ENCODE data around the gene MMD2.
"Not testable (repeated sequence)": the region's sequence is repeated elsewhere in the genome, so short reads cannot be mapped to it uniquely, and the experiment has no call there.

DNA sequence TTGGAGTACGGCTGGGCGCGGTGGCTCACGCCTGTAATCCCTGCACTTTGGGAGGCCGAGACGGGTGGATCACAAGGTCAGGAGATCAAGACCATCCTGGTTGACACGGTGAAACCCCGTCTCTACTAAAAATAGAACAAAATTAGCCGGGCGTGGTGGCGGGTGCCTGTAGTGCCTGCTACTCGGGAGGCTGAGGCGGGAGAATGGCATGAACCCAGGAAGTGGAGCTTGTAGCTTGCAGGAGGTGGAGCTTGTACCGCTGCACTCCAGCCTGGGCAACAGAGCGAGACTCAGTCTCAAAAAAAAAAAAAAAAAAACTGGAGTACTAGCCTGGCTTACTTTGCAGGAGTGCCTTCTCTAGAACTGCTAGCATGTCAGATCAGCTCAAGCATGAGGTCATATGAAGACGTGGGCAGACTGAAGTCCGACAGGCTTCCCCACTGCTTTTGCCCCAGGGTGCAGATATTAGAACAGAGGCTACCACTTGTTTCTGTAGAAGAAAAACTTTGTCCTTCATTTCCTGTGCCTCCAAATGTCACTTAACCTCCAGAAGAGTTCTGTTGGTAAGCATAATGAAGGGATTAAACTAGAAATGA, 22.4 kb upstream of the MMD2 start:
- TF ChIP-seq, protein P1, sequence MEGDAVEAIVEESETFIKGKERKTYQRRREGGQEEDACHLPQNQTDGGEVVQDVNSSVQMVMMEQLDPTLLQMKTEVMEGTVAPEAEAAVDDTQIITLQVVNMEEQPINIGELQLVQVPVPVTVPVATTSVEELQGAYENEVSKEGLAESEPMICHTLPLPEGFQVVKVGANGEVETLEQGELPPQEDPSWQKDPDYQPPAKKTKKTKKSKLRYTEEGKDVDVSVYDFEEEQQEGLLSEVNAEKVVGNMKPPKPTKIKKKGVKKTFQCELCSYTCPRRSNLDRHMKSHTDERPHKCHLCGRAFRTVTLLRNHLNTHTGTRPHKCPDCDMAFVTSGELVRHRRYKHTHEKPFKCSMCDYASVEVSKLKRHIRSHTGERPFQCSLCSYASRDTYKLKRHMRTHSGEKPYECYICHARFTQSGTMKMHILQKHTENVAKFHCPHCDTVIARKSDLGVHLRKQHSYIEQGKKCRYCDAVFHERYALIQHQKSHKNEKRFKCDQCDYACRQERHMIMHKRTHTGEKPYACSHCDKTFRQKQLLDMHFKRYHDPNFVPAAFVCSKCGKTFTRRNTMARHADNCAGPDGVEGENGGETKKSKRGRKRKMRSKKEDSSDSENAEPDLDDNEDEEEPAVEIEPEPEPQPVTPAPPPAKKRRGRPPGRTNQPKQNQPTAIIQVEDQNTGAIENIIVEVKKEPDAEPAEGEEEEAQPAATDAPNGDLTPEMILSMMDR (conservative IDR thresholded peaks at IDR 0.05 in 1 of 2, IDR thresholded peaks at IDR 0.05 in 1 of 2; ENCODE audit: low read depth in 1 of 2, low read length in 2 of 2) = not testable (repeated sequence)
- not testable (repeated sequence) for TF ChIP-seq EZH2 (IDR thresholded peaks at IDR 0.05; ENCODE audit: low read length, missing control alignments)

Measured in fibroblast of lung (primary cell).